ENCODE results near the gene DNM3. TPM values are rescaled to one million over a fixed set of nuclear protein-coding genes. Genes with fewer than 3 reads are reported as not detected.
"Not testable (repeated sequence)": the region's sequence is repeated elsewhere in the genome, so short reads cannot be mapped to it uniquely, and the experiment has no call there.

The DNM3 gene
- polyA plus RNA-seq, 4 donors = 0.67 to 1.2 (median 0.99) TPM; not detected in 1

DNA sequence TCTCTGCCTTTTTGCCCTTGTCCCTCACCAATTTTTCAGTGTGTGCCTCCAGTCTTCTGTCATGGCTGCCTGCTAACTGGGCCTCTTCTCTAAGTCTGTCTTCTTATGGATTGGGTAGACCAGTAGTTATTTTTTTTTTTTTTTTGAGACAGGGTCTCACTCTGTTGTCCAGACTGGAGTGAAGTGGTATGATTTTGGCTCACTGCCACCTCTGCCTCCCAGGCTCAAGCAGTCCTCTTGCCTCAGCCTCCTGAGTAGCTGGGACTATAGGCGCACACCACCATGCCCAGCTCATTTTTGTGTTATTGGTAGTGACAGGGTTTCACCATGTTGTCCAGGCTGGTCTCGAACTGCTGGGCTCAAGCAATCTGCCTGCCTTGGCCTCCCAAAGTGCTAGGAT is 41.6 kb upstream of the DNM3 start:
- WGBS, 3 donors = 94 to 98% (median 94%) methylated on average over 2 of the region's 2 CpGs
- FAIRE-seq = not testable (repeated sequence)
- peaks cover 0 to 18% (median 2%) of the 10 kb centered on the region in 3 donors for H3K4me1 ChIP-seq (ENCODE audit: control insufficient read depth in 3 of 3, insufficient read depth in 2 of 3, low read depth in 1 of 3, low read length in 2 of 3)

DNA sequence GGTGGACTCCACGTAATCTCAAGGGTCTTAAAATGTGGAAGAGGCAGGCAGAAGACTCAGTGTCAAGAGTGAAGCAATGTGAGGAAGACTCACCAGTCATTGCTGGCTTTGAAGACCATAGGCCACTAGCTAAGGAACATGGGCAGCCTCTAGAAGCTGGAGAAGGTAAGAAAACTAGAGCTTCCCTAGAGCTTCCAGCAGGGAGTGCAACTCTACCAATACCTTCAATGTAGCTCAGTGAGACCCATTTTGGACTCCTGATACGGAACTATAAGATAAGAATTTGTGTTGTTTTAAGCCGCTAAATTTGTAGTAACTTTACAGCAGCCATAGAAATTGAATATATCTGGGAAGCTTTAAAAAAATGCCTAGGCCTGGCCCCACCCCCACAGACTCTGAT is 41.0 kb upstream of the DNM3 start:
- DNase-seq (no peak), FAIRE-seq (no peak)
- Histone ChIP-seq H3K4me1 (ENCODE audit: control insufficient read depth in 3 of 3, insufficient read depth in 2 of 3, low read depth in 1 of 3, low read length in 2 of 3) (peaks cover 0 to 18% (median 2%) of the 10 kb centered on the region in 3 donors), H3K36me3 (ENCODE audit: control insufficient read depth in 3 of 3, insufficient read depth in 2 of 3, low read depth in 1 of 3, low read length in 3 of 3) (peaks cover 5 to 17% (median 13%) of the 10 kb centered on the region in 3 donors), H3K9me3 (ENCODE audit: control insufficient read depth in 2 of 2, insufficient read depth in 1 of 2, low read depth in 1 of 2, low read length in 1 of 2) (no peaks in the 10 kb centered on the region), H3K4me3 (ENCODE audit: low read depth in 1 of 3, low read length in 3 of 3) (no peak overlapping the region), H3K27me3 (ENCODE audit: control insufficient read depth in 3 of 3, insufficient read depth in 3 of 3, low read length in 3 of 3) (no peaks in the 10 kb centered on the region), H3K27ac (ENCODE audit: low read depth in 1 of 3, low read length in 2 of 3) (peak overlapping the region in 1 of 3 donors; percentile 73)
- 80 to 89% (median 85%) methylated on average over 3 of the region's 3 CpGs for WGBS, 3 donors

More for the DNA sequence above, 41.6 kb upstream of the DNM3 start:
- H3K9me3 ChIP-seq (ENCODE audit: control insufficient read depth in 2 of 2, insufficient read depth in 1 of 2, low read depth in 1 of 2, low read length in 1 of 2); H3K27me3 ChIP-seq (ENCODE audit: control insufficient read depth in 3 of 3, insufficient read depth in 3 of 3, low read length in 3 of 3); H3K4me3 ChIP-seq (ENCODE audit: low read depth in 1 of 3, low read length in 3 of 3); DNase-seq: not testable (repeated sequence)
- H3K27ac ChIP-seq (ENCODE audit: low read depth in 1 of 3, low read length in 2 of 3) = peak overlapping the region in 1 of 3 donors; percentile 73
- H3K36me3 ChIP-seq (ENCODE audit: control insufficient read depth in 3 of 3, insufficient read depth in 2 of 3, low read depth in 1 of 3, low read length in 3 of 3) = peaks cover 5 to 20% (median 15%) of the 10 kb centered on the region in 3 donors

DNA sequence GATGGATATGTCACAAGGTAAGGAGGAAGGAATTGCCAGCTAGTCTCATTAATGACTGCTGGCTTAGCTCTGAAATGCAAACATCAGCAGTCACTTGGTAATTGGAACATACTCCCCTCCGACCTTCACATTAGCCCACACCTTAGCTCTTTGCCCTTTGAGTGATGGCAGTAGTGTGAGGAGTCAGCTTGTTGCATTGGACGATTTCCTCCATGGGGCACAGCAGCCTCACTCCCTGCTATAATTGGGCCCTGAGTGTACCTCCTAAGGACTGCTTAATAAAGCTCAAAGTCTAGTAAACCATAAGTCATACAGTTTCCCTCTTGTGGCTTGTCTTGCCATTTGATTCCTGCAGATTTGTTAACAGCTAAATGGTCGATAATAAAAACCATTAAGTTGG is 40.4 kb upstream of the DNM3 start:
- DNase-seq = peak; percentile 71 to 89
- Histone ChIP-seq H3K4me1 (ENCODE audit: control insufficient read depth in 3 of 3, insufficient read depth in 2 of 3, low read depth in 1 of 3, low read length in 2 of 3) (peaks cover 0 to 18% (median 2%) of the 10 kb centered on the region in 3 donors), H3K27me3 (ENCODE audit: control insufficient read depth in 3 of 3, insufficient read depth in 3 of 3, low read length in 3 of 3) (no peaks in the 10 kb centered on the region), H3K9me3 (ENCODE audit: control insufficient read depth in 2 of 2, insufficient read depth in 1 of 2, low read depth in 1 of 2, low read length in 1 of 2) (no peaks in the 10 kb centered on the region), H3K27ac (ENCODE audit: low read depth in 1 of 3, low read length in 2 of 3) (peak overlapping the region in 1 of 3 donors; percentile 73), H3K36me3 (ENCODE audit: control insufficient read depth in 3 of 3, insufficient read depth in 2 of 3, low read depth in 1 of 3, low read length in 3 of 3) (peaks cover 3 to 15% (median 12%) of the 10 kb centered on the region in 3 donors), H3K4me3 (ENCODE audit: low read depth in 1 of 3, low read length in 3 of 3) (no peak overlapping the region)
- 19 to 50% (median 27%) methylated on average over 3 of the region's 3 CpGs for WGBS, 3 donors
- no peak for FAIRE-seq

- H3K4me3 ChIP-seq (ENCODE audit: low read depth in 1 of 3, low read length in 3 of 3) = no peak overlapping the region
- DNase-seq (peak; percentile 69), FAIRE-seq (no peak)
- peak overlapping the region in 2 of 3 donors; percentile 36 to 57 for H3K27ac ChIP-seq (ENCODE audit: low read depth in 1 of 3, low read length in 2 of 3)
- H3K9me3 ChIP-seq (ENCODE audit: control insufficient read depth in 2 of 2, insufficient read depth in 1 of 2, low read depth in 1 of 2, low read length in 1 of 2) = no peaks in the 10 kb centered on the region
- H3K27me3 ChIP-seq (ENCODE audit: control insufficient read depth in 3 of 3, insufficient read depth in 3 of 3, low read length in 3 of 3) = no peaks in the 10 kb centered on the region
- peaks cover 3 to 10% (median 6%) of the 10 kb centered on the region in 3 donors for H3K36me3 ChIP-seq (ENCODE audit: control insufficient read depth in 3 of 3, insufficient read depth in 2 of 3, low read depth in 1 of 3, low read length in 3 of 3)
- H3K4me1 ChIP-seq (ENCODE audit: control insufficient read depth in 3 of 3, insufficient read depth in 2 of 3, low read depth in 1 of 3, low read length in 2 of 3) = peaks cover 0 to 18% (median 2%) of the 10 kb centered on the region in 3 donors
- WGBS, 3 donors = 0 to 7% (median 3%) methylated on average over 2 of the region's 2 CpGs
These were observed 39.8 kb upstream of the DNM3 start for GRCh38 chr1:171801487-171801891.

DNA sequence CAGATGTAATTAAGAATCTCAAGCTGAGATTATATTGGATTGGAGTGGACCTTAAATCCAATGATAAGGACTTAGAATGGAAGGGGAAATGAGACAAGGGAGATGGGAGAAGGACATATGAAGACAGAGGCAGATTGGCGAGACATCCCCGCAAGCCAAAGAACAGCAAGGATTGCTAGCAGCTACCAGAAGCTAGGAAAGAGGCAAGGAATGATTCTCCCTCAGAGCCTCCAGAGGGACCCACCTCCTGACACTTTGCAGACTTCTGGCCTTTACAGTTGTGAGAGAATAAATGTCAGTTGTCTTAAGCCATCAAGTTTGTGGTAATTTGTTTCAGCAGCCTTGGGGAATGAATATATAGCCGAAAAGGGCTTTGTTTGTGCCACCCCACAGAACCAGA is 39.1 kb upstream of the DNM3 start:
- Histone ChIP-seq H3K9me3 (ENCODE audit: control insufficient read depth in 2 of 2, insufficient read depth in 1 of 2, low read depth in 1 of 2, low read length in 1 of 2) (no peaks in the 10 kb centered on the region), H3K4me3 (ENCODE audit: low read depth in 1 of 3, low read length in 3 of 3) (no peak overlapping the region), H3K36me3 (ENCODE audit: control insufficient read depth in 3 of 3, insufficient read depth in 2 of 3, low read depth in 1 of 3, low read length in 3 of 3) (peaks cover 0 to 5% (median 2%) of the 10 kb centered on the region in 3 donors), H3K27ac (ENCODE audit: low read depth in 1 of 3, low read length in 2 of 3) (no peak overlapping the region), H3K4me1 (ENCODE audit: control insufficient read depth in 3 of 3, insufficient read depth in 2 of 3, low read depth in 1 of 3, low read length in 2 of 3) (peaks cover 0 to 18% (median 2%) of the 10 kb centered on the region in 3 donors), H3K27me3 (ENCODE audit: control insufficient read depth in 3 of 3, insufficient read depth in 3 of 3, low read length in 3 of 3) (no peaks in the 10 kb centered on the region)
- FAIRE-seq = no peak
- no peak for DNase-seq
- 96 to 97% (median 96%) methylated on average over 3 of the region's 3 CpGs for WGBS, 3 donors

- Histone ChIP-seq H3K4me3 (ENCODE audit: low read depth in 1 of 3, low read length in 3 of 3) (no peak overlapping the region), H3K9me3 (ENCODE audit: control insufficient read depth in 2 of 2, insufficient read depth in 1 of 2, low read depth in 1 of 2, low read length in 1 of 2) (no peaks in the 10 kb centered on the region), H3K4me1 (ENCODE audit: control insufficient read depth in 3 of 3, insufficient read depth in 2 of 3, low read depth in 1 of 3, low read length in 2 of 3) (peaks cover 0 to 18% (median 2%) of the 10 kb centered on the region in 3 donors), H3K27ac (ENCODE audit: low read depth in 1 of 3, low read length in 2 of 3) (no peak overlapping the region), H3K36me3 (ENCODE audit: control insufficient read depth in 3 of 3, insufficient read depth in 2 of 3, low read depth in 1 of 3, low read length in 3 of 3) (peaks cover 0 to 4% (median under 1%) of the 10 kb centered on the region in 3 donors), H3K27me3 (ENCODE audit: control insufficient read depth in 3 of 3, insufficient read depth in 3 of 3, low read length in 3 of 3) (no peaks in the 10 kb centered on the region)
- WGBS, 3 donors = 51 to 77% (median 71%) methylated on average over 2 of the region's 2 CpGs
- DNase-seq (no peak), FAIRE-seq (no peak)
These were observed 38.3 kb upstream of the DNM3 start for GRCh38 chr1:171803045-171803444.

DNA sequence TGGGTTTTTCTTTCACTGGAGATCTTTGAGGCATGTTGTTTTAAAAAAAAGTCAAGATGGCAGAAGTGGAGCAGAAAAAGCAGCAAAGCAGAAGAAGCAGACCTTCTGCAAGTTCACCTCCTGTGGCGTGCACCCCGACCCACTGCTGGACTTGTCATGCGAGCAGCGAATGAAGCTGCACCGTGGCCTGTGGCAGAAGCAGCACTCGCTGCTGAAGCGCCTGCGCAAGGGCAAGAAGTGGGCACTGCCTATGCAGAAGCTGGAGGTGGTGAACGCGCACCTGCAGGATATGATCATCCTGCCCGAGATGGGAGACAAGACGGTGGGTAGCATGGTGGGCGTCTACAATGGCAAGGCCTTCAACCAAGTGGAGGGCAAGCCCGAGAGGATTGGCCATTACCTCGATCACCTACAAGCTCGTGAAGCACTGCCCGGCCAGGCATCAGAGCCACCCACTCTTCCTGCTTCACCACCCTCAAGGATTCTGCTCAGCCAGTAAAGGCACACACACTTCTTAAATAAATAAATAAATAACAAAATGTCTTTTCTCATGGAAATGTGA is 37.8 kb upstream of the DNM3 start:
- DNase-seq (no peak), FAIRE-seq (no peak)
- Histone ChIP-seq H3K27ac (ENCODE audit: low read depth in 1 of 3, low read length in 2 of 3) (no peak overlapping the region), H3K27me3 (ENCODE audit: control insufficient read depth in 3 of 3, insufficient read depth in 3 of 3, low read length in 3 of 3) (no peaks in the 10 kb centered on the region), H3K9me3 (ENCODE audit: control insufficient read depth in 2 of 2, insufficient read depth in 1 of 2, low read depth in 1 of 2, low read length in 1 of 2) (no peaks in the 10 kb centered on the region), H3K36me3 (ENCODE audit: control insufficient read depth in 3 of 3, insufficient read depth in 2 of 3, low read depth in 1 of 3, low read length in 3 of 3) (no peaks in the 10 kb centered on the region), H3K4me1 (ENCODE audit: control insufficient read depth in 3 of 3, insufficient read depth in 2 of 3, low read depth in 1 of 3, low read length in 2 of 3) (peaks cover 0 to 18% (median 2%) of the 10 kb centered on the region in 3 donors), H3K4me3 (ENCODE audit: low read depth in 1 of 3, low read length in 3 of 3) (no peak overlapping the region)
- 96 to 97% (median 97%) methylated on average over 17 of the region's 17 CpGs for WGBS, 3 donors

DNA sequence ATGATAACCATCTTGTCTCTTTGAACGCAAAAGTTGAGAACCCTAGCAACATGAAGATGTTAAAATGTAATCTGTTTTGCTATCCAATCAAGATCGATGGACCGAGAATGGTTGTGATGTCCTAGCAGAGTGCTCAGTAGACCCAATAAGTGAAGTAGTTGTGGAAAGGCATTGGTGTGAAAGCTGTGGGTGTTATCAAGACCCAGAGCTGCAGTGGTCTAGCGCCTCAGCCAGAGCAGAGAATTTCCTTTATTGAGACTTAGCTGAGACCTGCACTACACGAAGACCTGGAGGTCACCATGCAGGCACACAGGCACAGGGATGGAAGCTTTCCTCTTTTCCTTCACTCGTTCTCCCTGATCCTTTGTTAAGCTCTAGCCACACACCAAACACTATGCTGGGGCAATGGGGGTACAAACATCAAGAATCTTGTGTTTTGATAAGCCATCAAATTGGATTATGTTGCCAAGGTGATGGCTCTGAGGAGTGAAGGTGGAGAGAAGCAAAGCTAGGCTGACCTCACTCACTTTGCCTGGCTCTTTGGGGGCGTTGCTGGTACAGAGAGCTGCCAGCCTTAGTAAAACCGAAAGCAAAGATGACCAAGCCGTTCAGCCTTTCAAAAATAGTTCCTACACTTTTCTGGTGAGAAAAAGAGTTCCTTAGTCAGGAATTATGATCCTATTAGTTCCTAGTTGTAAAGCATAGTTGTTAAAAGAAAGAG is 35.7 kb upstream of the DNM3 start:
- no peaks in the 10 kb centered on the region for H3K36me3 ChIP-seq (ENCODE audit: control insufficient read depth in 3 of 3, insufficient read depth in 2 of 3, low read depth in 1 of 3, low read length in 3 of 3)
- 62 to 69% (median 64%) methylated on average over 9 of the region's 9 CpGs for WGBS, 3 donors
- H3K9me3 ChIP-seq (ENCODE audit: control insufficient read depth in 2 of 2, insufficient read depth in 1 of 2, low read depth in 1 of 2, low read length in 1 of 2) = no peaks in the 10 kb centered on the region
- H3K4me1 ChIP-seq (ENCODE audit: control insufficient read depth in 3 of 3, insufficient read depth in 2 of 3, low read depth in 1 of 3, low read length in 2 of 3) = peaks cover 0 to 10% (median 0%) of the 10 kb centered on the region in 3 donors
- no peaks in the 10 kb centered on the region for H3K27me3 ChIP-seq (ENCODE audit: control insufficient read depth in 3 of 3, insufficient read depth in 3 of 3, low read length in 3 of 3)
- no peak overlapping the region for H3K27ac ChIP-seq (ENCODE audit: low read depth in 1 of 3, low read length in 2 of 3)
- no peak overlapping the region for H3K4me3 ChIP-seq (ENCODE audit: low read depth in 1 of 3, low read length in 3 of 3)
- DNase-seq (peak in 1 of 2 donors; percentile 43), FAIRE-seq (no peak)
